GM13977 (cell line): ENCODE measurements around the gene GNLY.

Source experiments
- DNase-seq: peaks from one replicate; pipeline ENCODE4 v3.0.0; 2012; ENCODE audit warnings: low spot score
- CTCF ChIP-seq: IDR thresholded peaks from 2 replicates; pipeline ENCODE4 v1.5.1; 2012; ENCODE audit warnings: mild to moderate bottlenecking, control low read depth; ENCODE audit not compliant: insufficient read depth; ENCODE audit errors: extremely low read depth, missing control alignments
- in situ Hi-C: fragments of 300-500 bp; cut with MboI; formaldehyde crosslinking; loops from one replicate; pipeline ENCODE4 v1.12.0; 2022; ENCODE audit warnings: low sequenced_read_pairs, low pct_unique_long_range_greater_than_20kb, mixed read lengths, inconsistent platforms; ENCODE audit not compliant: unreplicated experiment

Gene GNLY

GRCh38 chr2:85665264-85665937 lies 28.8 kb upstream of the GNLY start:
- no peak for TF ChIP-seq CTCF
- DNase-seq, result no peak
- in situ Hi-C loops, result no loop called here

GRCh38 chr2:85666016-85666415 lies 28.1 kb upstream of the GNLY start:
- no peak for DNase-seq
- TF ChIP-seq CTCF, result no peak
- in situ Hi-C loops, result no loop called here

- no peak for TF ChIP-seq CTCF
- in situ Hi-C loops, result no loop called here
- no peak for DNase-seq
These were observed 27.5 kb upstream of the GNLY start for GRCh38 chr2:85666435-85667316.

GRCh38 chr2:85667561-85668008 lies 26.6 kb upstream of the GNLY start:
- in situ Hi-C loops, result no loop called here
- TF ChIP-seq CTCF, result no peak
- no peak for DNase-seq

GRCh38 chr2:85668009-85668856 lies 25.9 kb upstream of the GNLY start, which contains the start of gene SFTPB:
Gene SFTPB, minus strand, starts transcription at chr2:85668199. Its CDS starts 16 bp downstream, at chr2:85668183.
- DNase-seq, result no peak
- no peak for TF ChIP-seq CTCF
- in situ Hi-C loops, result no loop called here

- no peak for TF ChIP-seq CTCF
- in situ Hi-C loops, result no loop called here
- no peak for DNase-seq
These were observed 25.4 kb upstream of the GNLY start for GRCh38 chr2:85668857-85669142.
